HK-2 (cell line): ENCODE data around the gene TARBP2.

Source experiments
- DNase-seq: peaks from one replicate; pipeline ENCODE4 v3.0.0-alpha.2; 2018; ENCODE audit not compliant: unreplicated experiment

TARBP2 gene

GRCh38 chr12:53500776-53501614 is at the start of gene TARBP2:
TARBP2 (plus strand) TSS chr12:53501283; CDS start chr12:53501409, 126 bp downstream.
- DNase-seq, result peak; percentile 98

GRCh38 chr12:53451661-53452158 is 49.4 kb upstream of the TARBP2 start, which contains the start of gene PCBP2:
PCBP2 (plus strand) TSS chr12:53452102; CDS start chr12:53454801, 2,699 bp downstream.
- DNase-seq, result peak; percentile 99

GRCh38 chr12:53452159-53453077 is 48.7 kb upstream of the TARBP2 start:
- DNase-seq, result peak; percentile 89

- DNase-seq, result no peak
These were observed 47.0 kb upstream of the TARBP2 start for GRCh38 chr12:53453953-53454640.

GRCh38 chr12:53454707-53455106 is 46.4 kb upstream of the TARBP2 start:
- no peak for DNase-seq

- no peak for DNase-seq
These were observed 44.3 kb upstream of the TARBP2 start for GRCh38 chr12:53456654-53457366.

GRCh38 chr12:53459097-53459496 is 42.0 kb upstream of the TARBP2 start:
- DNase-seq, result no peak

GRCh38 chr12:53461059-53461458 is 40.0 kb upstream of the TARBP2 start:
- DNase-seq, result no peak

- DNase-seq, result no peak
These were observed 39.5 kb upstream of the TARBP2 start for GRCh38 chr12:53461591-53461990.

- DNase-seq, result no peak
These were observed 38.1 kb upstream of the TARBP2 start for GRCh38 chr12:53462935-53463334.

- DNase-seq, result no peak
These were observed 37.1 kb upstream of the TARBP2 start for GRCh38 chr12:53463802-53464560.

- DNase-seq, result no peak
These were observed 36.2 kb upstream of the TARBP2 start for GRCh38 chr12:53464685-53465418.

- no peak for DNase-seq
These were observed 35.4 kb upstream of the TARBP2 start for GRCh38 chr12:53465679-53466078.

GRCh38 chr12:53466640-53467039 is 34.4 kb upstream of the TARBP2 start:
- no peak for DNase-seq

GRCh38 chr12:53467082-53467481 is 34.0 kb upstream of the TARBP2 start:
- DNase-seq, result no peak

GRCh38 chr12:53467880-53468279 is 33.2 kb upstream of the TARBP2 start:
- no peak for DNase-seq

GRCh38 chr12:53468282-53468681 is 32.8 kb upstream of the TARBP2 start:
- no peak for DNase-seq

- DNase-seq, result no peak
These were observed 29.0 kb upstream of the TARBP2 start for GRCh38 chr12:53472056-53472582.

- DNase-seq, result no peak
These were observed 27.0 kb upstream of the TARBP2 start for GRCh38 chr12:53474077-53474476.
